Fibroblast of skin of scalp (primary cell): ENCODE measurements around the gene PPP4R4.
A peak's percentile ranks its signal among the peaks of the same experiment; 100 is the strongest.
"Not testable (repeated sequence)": the region's sequence is repeated elsewhere in the genome, so short reads cannot be mapped to it uniquely, and the experiment has no call there.

Source experiments
- DNase-seq: peaks from one replicate; pipeline ENCODE4 v3.0.0-alpha.2; 2013

Gene PPP4R4

DNA sequence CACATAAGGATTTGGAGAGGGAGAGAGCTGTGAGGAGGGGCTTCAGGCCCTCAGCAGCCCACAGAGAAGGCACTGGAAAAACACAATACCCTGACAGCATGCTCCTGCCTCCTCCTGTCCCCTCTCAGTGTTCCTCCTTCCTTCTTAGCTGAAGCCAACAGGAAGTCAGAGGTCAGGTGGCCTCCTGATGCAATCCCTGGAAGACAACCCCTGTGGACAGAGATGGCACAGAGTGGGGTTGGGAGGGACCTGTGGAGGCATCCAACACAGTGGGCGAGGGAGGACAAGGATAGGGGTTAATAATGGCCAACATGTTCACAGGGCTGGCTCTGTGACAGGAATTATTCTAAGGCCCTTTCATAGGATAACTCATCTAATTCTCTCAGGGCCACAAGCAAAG, 29.4 kb upstream of the PPP4R4 start:
- peak; percentile 13 for DNase-seq

DNA sequence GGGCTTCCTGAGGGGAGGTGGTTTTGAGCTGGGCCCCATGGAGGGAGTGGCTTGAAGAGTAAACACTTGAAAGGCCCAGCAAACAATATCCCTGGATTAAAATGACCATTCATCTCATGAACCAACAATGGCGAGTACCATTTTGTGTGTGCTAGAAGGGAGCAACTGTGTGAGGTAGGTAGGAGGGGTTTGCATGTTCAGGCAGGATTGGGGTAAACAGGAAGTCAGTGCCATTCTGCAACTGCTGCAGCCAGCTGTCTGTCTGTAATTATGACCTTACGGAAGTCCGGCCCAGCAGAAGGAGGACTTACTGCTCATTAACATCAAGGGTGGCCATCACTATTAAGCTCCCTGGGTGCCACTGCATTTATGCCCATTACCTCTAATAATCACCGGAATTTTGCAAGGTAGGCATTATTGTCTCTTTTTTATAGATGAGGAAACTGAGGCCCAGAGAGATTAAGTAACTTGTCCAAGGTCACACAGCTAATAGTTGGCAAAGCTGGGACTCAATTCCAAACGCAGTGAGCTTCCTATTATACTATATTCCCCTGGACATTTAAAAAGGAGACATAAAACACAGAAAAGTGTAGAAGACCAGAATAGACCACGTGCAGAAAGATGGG, 28.1 kb upstream of the PPP4R4 start:
- no peak for DNase-seq

DNA sequence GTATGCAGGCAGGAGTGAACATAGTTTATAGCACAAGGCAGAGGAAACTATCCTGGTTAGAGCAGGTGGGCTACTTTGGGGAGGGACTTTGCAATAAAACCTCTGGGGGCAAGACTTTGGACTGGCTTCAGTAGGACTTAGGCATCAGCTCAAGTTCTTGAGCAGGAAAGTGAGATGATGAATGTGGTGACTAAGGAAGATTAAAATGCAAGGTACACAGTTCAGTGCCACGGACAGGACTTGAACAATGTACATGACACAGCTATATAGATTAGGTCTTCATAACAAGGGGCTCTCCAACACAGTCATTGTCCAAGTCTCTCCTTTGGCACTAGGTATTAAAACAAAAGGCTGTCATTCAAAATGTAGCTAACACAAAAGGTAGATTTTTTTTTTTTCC, 21.4 kb upstream of the PPP4R4 start:
- no peak for DNase-seq

DNA sequence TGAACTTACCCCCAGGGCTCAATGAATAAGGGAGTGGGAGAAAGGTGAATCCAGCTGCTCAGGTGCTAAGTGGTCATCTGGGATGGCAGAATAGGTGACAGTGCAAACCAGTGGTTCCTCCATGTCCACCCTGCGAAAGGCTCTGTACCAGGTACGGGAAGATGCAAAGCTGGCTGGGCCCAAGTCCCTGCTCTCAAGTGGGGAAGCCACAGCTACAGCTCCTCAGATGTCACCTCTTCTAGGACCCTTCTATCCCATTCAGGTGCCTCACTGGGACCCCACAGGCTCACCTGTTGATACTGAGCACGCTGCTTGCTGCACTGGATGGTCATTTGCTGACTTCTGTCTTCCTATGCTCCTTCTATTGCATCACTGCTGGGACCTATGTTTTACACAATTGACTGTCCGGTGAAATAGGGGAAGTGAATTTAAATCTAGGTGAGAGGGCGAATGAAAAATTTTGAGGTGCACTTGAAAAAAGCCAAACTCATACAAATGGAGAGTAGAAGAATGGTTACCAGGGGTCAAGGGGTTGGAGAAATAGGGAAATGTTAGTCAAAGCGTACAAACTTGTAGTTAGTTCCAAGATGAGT, 20.3 kb upstream of the PPP4R4 start:
- DNase-seq, result no peak

DNA sequence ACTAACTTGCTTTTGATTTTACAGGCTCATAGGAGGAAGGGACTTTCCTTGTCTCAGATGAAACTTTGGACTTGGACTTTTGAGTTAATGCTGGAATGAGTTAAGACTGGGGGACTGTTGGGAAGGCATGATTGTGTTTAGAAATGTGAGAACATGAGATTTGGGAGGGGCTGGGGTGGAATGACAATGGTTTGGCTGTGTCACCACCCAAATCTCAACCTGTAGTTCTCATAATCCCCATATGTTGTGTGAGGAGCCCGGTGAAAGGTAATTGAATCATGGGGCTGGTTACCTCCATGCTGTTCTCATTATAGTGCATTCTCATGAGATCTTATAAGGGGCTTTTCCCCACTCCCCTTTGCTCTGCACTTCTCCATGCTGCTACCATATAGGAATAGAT, 18.0 kb upstream of the PPP4R4 start:
- not testable (repeated sequence) for DNase-seq

DNA sequence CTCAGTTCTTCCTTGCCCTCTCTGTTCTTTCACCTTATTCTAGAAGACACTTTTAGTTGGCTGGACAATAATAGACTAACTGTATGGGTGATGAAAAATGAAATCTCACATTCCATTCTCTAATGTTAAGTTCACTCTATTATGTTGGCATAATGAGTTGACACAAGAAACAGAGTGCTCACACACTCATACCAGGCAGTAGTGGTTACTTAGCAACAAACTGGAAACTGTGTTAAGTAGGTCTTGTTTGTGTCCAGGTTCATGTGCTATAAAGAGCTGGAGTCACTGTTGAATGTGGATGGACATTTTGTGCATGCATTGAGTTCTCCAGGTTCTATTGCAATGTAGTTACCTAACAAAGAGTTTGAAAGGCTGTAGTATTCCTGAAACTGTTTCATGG, 16.9 kb upstream of the PPP4R4 start:
- DNase-seq, result no peak

DNA sequence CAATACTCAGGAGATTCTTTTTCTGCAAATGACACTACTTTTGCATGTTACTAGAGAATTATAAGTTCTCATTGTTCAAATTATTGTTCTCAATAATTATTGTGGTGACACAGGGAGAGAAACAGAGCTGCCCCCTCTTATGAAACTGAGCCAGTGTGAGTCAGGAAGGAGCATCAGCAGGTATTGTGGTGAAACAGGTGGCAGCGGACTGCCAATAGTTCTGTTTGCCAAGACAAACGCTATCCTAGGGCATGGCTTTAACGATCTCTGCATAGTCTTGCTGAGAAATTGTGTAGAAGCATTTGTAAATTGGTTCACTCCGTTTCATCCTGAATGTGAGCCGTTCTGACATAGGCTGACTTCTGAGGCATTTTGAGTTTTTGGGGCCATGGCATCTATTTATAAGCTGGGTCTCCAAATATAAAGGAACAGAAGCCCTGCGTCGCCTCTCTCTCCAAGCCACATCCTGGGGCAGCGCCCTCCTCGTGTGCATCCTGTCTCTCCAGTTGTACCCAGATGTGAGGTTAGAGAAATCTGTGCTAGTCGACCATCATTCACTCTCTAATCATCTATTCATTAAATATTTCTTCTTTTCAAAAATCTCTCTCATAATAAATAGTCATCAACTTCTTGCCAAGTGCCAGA, 15.8 kb upstream of the PPP4R4 start:
- DNase-seq, result no peak

DNA sequence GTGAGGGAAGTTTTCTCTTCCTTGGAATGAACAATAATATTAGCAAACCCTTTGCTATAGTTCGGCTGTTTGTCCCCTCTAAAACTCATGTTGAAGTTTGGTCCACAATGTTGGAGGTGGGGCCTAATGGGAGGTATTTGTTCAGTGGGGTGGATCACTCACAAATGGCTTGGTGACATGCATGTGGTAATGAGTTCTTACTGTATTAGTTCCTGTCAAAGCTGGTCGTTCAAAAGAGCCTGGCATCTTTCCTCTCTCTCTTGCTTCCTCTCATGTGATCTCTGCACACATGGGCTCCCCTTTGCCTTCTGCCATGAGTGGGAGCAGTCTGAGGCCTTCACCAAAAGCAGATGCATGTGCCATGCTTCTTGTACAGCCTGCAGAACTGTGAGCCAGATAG, 13.1 kb upstream of the PPP4R4 start:
- DNase-seq, result no peak

DNA sequence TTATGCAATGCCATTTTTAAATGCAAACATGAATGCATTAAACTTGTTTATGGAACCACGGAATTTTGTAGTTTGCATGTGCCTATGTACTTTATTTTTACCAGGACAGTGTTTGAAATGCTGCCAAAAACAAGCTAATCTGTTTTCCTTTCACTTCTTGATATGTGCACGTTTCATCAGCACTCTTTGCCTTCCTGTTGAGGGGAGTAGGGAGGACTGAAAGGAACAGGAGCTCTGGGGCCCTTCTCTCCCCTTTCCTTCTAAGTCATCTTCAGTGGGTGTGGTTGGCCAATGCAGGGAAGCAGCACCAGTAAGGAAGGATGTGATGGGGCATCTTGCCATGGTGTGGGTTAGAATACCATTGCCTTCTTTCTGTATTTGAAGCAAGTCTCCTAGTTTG, 12.1 kb upstream of the PPP4R4 start:
- DNase-seq, result peak; percentile 16

DNA sequence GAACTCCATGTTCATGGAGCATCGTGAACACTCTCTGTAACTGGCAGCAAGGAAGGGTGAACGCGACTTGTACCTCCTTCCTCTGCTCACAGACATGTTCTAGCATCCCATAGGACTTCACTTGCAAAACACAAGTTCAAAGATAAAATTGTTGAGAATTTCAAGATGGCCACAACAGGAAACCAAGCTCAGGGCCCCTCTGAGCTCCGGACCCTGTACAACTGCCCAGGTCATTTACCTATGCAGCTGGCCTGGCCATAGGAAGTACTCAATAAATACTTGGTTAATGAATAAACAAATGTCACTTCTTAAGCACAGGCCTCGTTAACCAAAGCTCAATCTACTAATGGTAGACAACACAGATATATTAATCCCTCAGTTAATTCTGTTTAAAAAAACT, 11.7 kb upstream of the PPP4R4 start:
- DNase-seq, result no peak

DNA sequence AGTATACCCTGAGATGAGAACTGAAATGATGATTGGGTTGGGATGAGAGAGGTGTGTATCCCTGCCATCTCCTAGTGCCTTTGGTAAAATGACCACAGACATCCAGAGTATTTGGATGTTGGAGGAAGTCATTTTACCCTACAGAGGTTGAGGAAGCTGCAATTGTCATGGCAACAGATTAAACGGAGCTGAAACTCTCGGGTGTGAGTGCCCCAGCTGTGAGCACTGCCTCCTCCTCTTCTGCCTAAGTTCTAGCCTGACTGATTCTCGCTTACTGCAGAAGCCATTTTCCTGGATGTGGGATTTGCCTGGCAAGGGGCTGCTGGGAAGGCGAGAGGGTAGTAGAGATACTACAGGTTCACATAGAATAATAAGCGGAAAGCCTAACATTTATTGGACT, 10.3 kb upstream of the PPP4R4 start:
- no peak for DNase-seq

DNA sequence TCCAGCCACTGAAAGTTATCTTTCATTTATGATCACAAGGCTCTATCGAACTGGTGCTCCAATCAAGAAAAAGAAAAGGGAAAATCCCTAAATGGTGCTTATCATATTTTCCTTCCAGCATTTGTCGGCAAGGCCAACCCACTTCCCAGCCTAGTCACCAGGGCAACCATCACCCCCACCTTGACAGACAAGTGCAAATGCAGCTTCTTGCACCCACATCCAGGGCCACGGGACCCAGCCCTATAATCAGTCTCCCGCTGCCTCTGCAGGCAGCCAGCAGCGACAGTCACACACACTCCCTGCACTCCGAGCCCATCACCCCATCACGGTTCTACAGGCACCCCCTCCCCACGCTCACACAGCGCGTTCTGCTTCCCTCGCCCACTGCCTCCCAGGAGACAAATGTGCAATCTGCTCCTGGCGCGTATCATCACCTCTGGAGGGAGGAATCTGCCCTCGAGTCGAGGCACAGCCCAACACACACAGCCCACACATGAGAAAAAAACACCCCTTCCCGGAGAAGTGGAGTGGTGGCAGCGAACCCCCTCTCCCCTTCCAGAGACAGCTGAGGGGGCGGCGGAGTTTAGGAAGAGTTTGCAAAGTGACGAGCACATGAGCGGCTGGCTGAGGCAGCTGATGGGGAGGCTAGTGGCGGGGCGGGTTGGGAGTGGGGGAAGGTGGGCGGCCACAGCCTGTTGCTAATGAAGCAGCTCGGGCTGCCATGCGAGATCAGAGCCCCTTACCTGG, 9.3 kb upstream of the PPP4R4 start:
- DNase-seq, result no peak

DNA sequence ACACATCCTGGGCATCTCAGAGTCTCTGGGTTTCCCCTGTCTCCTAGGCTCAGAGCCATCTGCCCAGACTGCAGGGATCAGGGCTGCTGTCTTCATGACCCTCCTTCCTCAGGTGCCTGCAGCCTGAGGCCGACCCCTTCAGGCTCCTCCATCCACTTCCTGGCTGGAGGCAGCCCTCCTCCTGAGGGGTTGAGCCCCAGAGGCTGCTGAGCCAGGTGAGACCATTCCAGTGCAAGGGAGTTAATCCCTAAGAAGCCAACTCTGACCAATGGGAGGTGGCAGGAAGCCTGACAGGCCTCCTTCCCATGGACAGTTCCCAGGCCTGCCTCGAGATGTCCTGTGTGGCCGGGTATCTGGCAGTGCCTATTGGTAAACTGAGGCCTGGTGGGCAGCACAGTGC, 8.4 kb upstream of the PPP4R4 start:
- no peak for DNase-seq

DNA sequence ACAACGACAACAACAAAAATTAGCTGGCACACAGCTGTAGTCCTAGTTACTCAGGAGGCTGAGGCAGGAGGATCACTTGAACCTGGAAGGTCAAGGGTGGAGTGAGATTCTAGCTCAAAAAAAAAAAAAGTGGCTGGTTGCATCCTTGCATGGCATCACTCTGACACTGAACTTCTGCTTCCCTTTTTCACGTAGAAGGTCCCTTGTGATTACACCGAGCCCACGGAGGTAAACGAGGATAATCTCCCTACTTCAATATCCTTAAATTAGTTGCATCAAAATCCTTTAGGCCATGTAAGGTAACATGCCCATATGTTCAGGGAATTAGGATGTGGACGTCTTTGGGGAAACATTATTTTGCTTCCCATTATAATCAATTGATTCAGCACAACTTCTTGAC, 4.0 kb upstream of the PPP4R4 start:
- no peak for DNase-seq

DNA sequence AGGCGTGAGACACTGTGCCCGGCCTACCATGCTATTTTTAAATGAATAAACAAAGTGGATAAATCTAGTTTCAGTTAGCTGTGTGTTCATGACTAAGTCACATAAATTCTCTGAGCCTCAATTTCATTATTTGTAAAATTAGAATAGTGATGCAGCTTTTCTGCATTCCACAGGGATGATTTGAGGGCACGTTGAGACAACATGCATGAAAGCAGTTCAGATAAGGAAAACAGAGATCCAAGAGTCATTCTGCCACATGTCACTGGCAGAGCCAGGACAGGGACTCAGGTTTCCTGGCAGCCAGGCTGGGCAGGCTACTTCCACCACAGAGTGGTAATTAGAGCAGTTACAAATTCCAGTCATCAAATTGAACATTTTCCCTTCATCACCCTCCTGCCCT, 2.9 kb upstream of the PPP4R4 start:
- DNase-seq, result peak; percentile 13

DNA sequence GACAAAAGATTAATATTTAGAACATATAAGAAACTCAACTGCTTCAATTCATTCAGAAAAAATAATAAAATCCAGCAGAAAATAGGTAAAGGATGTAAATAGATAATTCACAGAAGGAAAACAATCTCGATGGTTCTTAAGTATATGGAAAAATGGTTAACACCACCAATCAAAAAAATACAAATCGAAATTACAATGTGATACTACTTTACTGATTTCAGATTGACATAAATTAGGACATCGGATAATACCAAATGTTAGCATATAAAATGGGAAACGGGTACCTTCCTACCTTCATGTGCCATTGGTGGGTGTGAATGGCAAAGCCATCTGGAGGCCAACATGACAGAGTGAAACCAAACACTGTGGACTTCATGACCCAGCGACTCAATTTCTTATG, 1.6 kb upstream of the PPP4R4 start:
- DNase-seq, result no peak

DNA sequence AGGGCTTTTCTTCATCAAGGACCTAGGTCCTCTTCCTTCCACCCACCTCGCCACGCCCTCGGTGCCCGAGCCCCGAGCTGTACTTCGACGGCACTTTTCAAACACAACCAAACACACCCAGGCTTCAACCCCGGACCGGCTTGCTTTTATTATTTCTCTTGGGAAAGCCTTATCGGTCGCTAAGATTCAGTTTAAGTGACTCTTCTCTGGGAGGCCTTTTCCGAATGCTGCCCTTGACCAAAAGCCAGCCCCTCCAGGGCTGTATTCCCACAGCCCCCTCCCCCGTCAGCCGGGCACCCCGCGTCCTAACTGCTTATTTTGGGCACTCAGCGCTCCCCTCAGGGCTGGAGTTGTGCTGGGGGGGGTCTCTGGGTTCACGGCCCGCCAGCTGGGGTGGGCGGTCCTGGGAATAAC, 644 bp upstream of the PPP4R4 start:
- DNase-seq, result no peak

DNA sequence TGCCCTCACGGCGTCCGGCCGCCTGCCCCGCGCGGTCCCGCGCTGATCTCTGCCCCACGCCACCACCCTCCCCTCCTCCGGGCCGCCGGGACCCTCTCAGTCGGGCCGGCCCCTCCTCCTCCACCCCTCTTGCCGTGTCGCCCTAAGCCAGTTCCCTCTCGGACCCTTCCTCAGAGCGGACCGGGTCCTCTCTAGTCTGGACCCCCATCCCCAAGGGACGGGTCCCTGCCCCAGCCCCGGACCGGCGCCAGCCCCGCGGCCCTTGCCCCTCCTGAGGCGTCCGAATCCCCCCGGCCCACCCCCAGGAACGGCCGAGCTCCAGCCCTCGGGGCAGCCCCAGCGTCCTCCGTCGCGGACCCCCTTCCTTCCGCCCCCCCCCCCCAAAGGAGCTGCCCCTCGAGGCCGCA, 485 bp downstream of the PPP4R4 start:
- no peak for DNase-seq

DNA sequence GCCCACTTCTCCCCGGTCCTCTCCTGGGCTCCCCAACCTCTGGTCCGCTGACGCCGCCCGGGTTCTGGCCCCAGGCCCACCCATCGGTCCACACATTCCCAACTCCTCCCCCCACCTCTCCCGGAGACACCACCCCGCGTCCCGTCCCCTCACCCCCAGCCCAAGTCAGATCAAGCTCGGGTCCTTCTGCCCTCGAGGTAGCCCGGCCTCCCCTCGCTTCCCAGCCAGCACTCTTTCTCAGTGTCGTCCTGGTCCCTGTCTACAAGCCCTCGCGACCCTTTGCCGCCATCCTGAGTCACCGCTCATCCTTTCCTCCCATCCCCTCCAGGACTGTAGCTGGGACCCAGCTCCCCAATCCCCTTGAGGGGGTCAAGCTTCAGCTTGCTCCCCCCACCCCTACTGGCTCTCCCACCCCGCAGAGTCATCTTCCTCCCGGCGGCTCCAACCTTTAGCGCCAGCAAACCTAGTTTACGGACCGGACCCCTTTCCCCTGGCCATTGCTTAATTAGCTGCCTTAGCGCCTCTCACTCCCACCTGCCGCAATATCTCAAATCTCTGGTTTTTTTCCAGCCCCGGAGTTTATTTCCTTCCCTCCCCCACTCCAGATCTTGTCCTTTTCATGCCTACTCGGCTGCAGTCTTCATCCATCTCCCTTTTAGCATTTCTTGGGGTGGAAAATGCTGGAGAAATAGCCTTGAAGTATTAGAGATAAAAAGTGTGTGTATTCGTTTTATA, 1.1 kb downstream of the PPP4R4 start:
- DNase-seq, result no peak

DNA sequence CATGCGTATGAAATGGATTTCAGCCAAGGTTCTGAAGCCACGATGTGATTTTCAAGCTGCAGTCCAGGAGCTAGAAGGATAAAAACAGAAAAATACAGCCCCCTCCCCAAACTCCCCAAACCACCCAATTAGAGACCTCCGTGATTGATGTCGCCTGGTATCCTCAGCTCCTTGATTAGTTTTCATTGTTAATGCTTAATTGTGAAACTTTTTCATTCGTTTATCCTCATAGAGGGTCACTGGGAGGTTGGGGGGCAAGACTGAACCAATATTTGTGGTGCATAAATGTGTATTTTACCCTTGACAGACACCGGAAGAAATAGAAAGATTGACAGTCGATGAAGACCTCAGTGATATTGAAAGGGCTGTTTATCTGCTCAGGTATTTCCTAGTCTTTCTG, 1.6 kb downstream of the PPP4R4 start:
- DNase-seq, result no peak

DNA sequence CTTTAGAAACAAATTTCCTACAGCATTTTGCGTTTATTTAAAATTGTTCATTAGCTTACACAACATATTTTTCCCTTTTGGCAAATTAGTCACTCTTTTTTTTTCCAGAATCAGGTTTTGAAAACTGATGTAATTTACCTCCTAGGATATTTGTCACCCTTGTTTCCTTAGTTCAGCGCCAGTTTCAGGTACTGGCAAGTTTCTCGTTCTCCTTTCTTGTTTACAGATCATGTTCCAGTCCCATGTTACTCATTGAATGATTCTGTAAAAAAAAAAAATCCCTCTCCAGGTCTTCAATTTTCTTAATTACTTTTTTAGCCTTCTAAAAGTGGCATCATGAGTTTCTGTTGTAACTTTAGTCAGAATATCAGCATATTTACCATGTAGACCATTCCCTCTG, 2.7 kb downstream of the PPP4R4 start:
- no peak for DNase-seq

DNA sequence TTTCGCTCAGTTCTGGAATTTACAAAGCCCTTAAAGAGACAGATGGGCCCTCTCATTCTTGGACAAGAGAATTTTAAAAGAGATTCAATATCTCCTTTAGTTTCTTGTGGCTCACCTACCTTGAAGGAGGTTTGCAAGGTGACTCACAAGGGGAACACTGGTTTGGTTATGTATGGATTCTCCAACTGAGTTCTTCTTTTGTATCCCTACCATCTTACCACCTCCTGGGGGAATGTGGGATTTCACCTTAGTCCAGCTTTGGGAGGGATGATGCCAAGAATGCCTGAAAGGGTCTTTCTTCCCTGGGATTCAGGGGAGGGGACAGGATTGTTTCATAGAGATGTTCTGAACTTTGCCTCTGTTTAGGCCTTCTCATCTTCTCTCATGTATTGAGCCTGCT, 3.7 kb downstream of the PPP4R4 start:
- no peak for DNase-seq

DNA sequence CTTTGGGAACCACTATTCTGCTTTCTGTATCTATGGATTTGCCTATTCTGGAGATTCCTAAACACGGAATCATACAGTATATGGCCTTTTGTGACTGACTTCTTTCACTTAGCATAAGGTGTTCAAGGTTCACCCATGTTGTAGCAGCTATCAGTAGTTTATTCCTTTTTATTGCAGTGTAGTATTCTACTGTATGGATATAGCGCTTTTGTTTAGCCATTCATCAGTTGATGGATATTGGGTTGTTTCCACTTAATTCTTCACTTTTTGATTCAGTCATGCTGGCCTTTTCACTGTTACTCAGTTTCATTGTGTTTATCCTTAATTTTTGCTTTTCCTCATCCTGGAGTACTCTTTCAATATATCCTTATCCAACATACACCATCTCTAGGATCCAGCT, 5.1 kb downstream of the PPP4R4 start:
- no peak for DNase-seq
